Gastroesophageal sphincter (tissue), 4 donors: ENCODE data around the gene RNF123. TPM values are rescaled to one million over a fixed set of nuclear protein-coding genes. Genes with fewer than 3 reads are reported as not detected.

ENCODE experiments used
- ATAC-seq: fragments of 150-250 bp; one replicate; pipeline ENCODE4 v1.9.1; 2016; ENCODE audit warnings: mild to moderate bottlenecking, moderate library complexity
- H3K27ac ChIP-seq, 4 donors: fragments of 200-600 bp; sonication (generic) in 3 of 4; 1 replicate in 3 of 4; 2 replicates in 1 of 4; pipeline ENCODE4 v1.5.1; 2016 to 2019
- H3K27me3 ChIP-seq: fragments of 200-600 bp; sonication (generic); one replicate; pipeline ENCODE4 v1.5.1; 2019
- H3K36me3 ChIP-seq, 2 donors: fragments of 200-600 bp; sonication (generic); one replicate each; pipeline ENCODE4 v1.5.1; 2019; ENCODE audit warnings: control low read depth in 1 of 2
- H3K4me1 ChIP-seq, 3 donors: fragments of 200-600 bp; sonication (generic); 1 replicate in 2 of 3; 2 replicates in 1 of 3; pipeline ENCODE4 v1.5.1; 2016 to 2019; ENCODE audit warnings: control low read depth in 2 of 3
- H3K4me3 ChIP-seq, 2 donors: fragments of 200-600 bp; sonication (generic); one replicate each; pipeline ENCODE4 v1.5.1; 2019; ENCODE audit warnings: mild to moderate bottlenecking in 1 of 2, moderate library complexity in 1 of 2
- H3K9me3 ChIP-seq, 3 donors: fragments of 200-600 bp; sonication (generic); one replicate each; pipeline ENCODE4 v1.5.1; 2017 to 2019; ENCODE audit warnings: control low read depth in 2 of 3
- CTCF ChIP-seq, 4 experiments: fragments of 200-600 bp in 2 of 4; fragments of 450-650 bp in 2 of 4; sonication (generic) in 1 of 4; IDR thresholded peaks; one replicate each; pipeline ENCODE4 v1.5.1; 2017 to 2019; ENCODE audit warnings: antibody characterized with exemption in 4 of 4, mild to moderate bottlenecking in 2 of 4, moderate library complexity in 2 of 4
- EP300 ChIP-seq: sonication (generic); formaldehyde crosslinking; IDR thresholded peaks from one replicate; pipeline ENCODE4 v1.6.1; 2017; ENCODE audit warnings: antibody characterized with exemption, mild to moderate bottlenecking
- POLR2A ChIP-seq, 2 donors: fragments of 450-650 bp; IDR thresholded peaks; one replicate each; pipeline ENCODE4 v1.6.1; 2017; ENCODE audit warnings: antibody characterized with exemption in 2 of 2, mild to moderate bottlenecking in 2 of 2, moderate library complexity in 1 of 2
- POLR2AphosphoS5 ChIP-seq: sonication (generic); formaldehyde crosslinking; IDR thresholded peaks from one replicate; pipeline ENCODE4 v1.6.1; 2017; ENCODE audit warnings: antibody characterized with exemption
- WGBS, 2 donors: methylation state at CpG; one replicate each; pipeline ENCODE4 v1.1.5; 2018; ENCODE audit warnings: low coverage in 1 of 2; 5-methylcytosine and 5-hydroxymethylcytosine counted together
- total RNA-seq, 4 donors: library from RNA; depleted of rRNA; stranded (reverse); fragments of >200 nt; gene quantifications; one replicate each; pipeline ENCODE4 v1.1.0, GENCODE V29; 2016

RNF123 gene
- total RNA-seq, 4 donors from 2014 or later = 18.5 to 31.2 (median 21.8) TPM

GRCh38 chr3:49720855-49721595, 31.7 kb downstream of the RNF123 start:
- Histone ChIP-seq H3K36me3 (peaks cover 0 to 42% of the 10 kb centered on the region in 2 donors), H3K27ac (peak overlapping the region in 1 of 4 donors; percentile 75), H3K4me1 (peaks cover 0 to 63% (median 23%) of the 10 kb centered on the region in 3 donors), H3K4me3 (no peak overlapping the region), H3K27me3 (no peaks in the 10 kb centered on the region), H3K9me3 (no peaks in the 10 kb centered on the region)
- TF ChIP-seq CTCF (IDR thresholded peaks at IDR 0.05) (no peak), POLR2A (IDR thresholded peaks at IDR 0.05) (no peak), POLR2AphosphoS5 (no peak), EP300 (no peak)
- WGBS, 2 donors = 57 to 80% methylated on average over 1 to 2 of the region's 4 CpGs
- ATAC-seq = no peak

GRCh38 chr3:49721596-49721895, 32.2 kb downstream of the RNF123 start:
- H3K4me1 ChIP-seq = peaks cover 0 to 63% (median 23%) of the 10 kb centered on the region in 3 donors
- peaks cover 0 to 42% of the 10 kb centered on the region in 2 donors for H3K36me3 ChIP-seq
- no CpG with 5 or more reads among the region's 9 CpGs for WGBS, 2 donors
- H3K27ac ChIP-seq = no peak overlapping the region
- no peaks in the 10 kb centered on the region for H3K27me3 ChIP-seq
- H3K9me3 ChIP-seq = no peaks in the 10 kb centered on the region
- ATAC-seq = no peak
- TF ChIP-seq CTCF (IDR thresholded peaks at IDR 0.05) (no peak), POLR2A (IDR thresholded peaks at IDR 0.05) (no peak), EP300 (no peak), POLR2AphosphoS5 (no peak)
- H3K4me3 ChIP-seq = no peak overlapping the region

- Histone ChIP-seq H3K36me3 (peaks cover 0 to 44% of the 10 kb centered on the region in 2 donors), H3K4me3 (peak overlapping the region in 1 of 2 donors; percentile 99), H3K27ac (peak overlapping the region in 2 of 4 donors; percentile 87 to 99), H3K4me1 (peaks cover 0 to 63% (median 23%) of the 10 kb centered on the region in 3 donors), H3K9me3 (no peaks in the 10 kb centered on the region), H3K27me3 (no peaks in the 10 kb centered on the region)
- no peak for ATAC-seq
- TF ChIP-seq POLR2A (IDR thresholded peaks at IDR 0.05) (no peak), POLR2AphosphoS5 (no peak), EP300 (no peak), CTCF (IDR thresholded peaks at IDR 0.05) (no peak)
- WGBS, 2 donors = no CpG with 5 or more reads among the region's 26 CpGs
Measured at GRCh38 chr3:49721896-49722781, 32.8 kb downstream of the RNF123 start.

GRCh38 chr3:49722896-49723295, 33.5 kb downstream of the RNF123 start:
- no peaks in the 10 kb centered on the region for H3K27me3 ChIP-seq
- WGBS, 2 donors = 57 to 60% methylated on average over 2 to 5 of the region's 8 CpGs
- peaks cover 0 to 51% of the 10 kb centered on the region in 2 donors for H3K36me3 ChIP-seq
- H3K27ac ChIP-seq = peak overlapping the region in 3 of 4 donors; percentile 87 to 99 (median 92)
- H3K9me3 ChIP-seq = no peaks in the 10 kb centered on the region
- peak overlapping the region; percentile 76 to 99 for H3K4me3 ChIP-seq
- H3K4me1 ChIP-seq = peaks cover 0 to 63% (median 23%) of the 10 kb centered on the region in 3 donors
- ATAC-seq = no peak
- TF ChIP-seq POLR2A (IDR thresholded peaks at IDR 0.05) = no peak
- no peak for TF ChIP-seq CTCF (IDR thresholded peaks at IDR 0.05)
- no peak for TF ChIP-seq EP300
- no peak for TF ChIP-seq POLR2AphosphoS5
